ENCODE results near the gene RNF13.

The RNF13 gene

DNA sequence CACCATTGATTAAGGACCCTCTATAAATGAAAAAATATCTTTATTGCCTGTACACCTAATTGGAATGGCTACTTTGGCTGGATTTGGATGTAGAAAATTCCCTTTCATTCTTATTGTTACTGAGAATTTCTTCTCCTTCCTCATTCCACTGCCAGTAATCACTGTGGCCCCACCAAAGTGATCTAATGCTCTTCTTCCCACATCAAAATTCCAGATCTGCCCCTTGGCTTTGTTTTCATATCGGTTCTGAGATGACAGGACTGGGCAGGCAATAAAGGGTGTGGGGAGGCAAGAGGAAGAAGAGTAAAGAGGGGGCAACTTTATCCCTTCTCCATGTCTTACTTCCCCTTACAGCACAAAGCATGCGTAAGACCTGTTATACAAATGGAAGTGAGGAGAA, 22.7 kb upstream of the RNF13 start:
- H3K4me3 ChIP-seq (replicated peaks; ENCODE audit: insufficient read depth, low read length) = no peak overlapping the region
- no peaks in the 10 kb centered on the region for H3K27me3 ChIP-seq (ENCODE audit: insufficient read depth, poor library complexity, severe bottlenecking)
- no peak overlapping the region for H3K27ac ChIP-seq (replicated peaks)
- DNase-seq (ENCODE audit: low read depth in 1 of 2, low spot score in 1 of 2) = no peak
- TF ChIP-seq, protein P1, sequence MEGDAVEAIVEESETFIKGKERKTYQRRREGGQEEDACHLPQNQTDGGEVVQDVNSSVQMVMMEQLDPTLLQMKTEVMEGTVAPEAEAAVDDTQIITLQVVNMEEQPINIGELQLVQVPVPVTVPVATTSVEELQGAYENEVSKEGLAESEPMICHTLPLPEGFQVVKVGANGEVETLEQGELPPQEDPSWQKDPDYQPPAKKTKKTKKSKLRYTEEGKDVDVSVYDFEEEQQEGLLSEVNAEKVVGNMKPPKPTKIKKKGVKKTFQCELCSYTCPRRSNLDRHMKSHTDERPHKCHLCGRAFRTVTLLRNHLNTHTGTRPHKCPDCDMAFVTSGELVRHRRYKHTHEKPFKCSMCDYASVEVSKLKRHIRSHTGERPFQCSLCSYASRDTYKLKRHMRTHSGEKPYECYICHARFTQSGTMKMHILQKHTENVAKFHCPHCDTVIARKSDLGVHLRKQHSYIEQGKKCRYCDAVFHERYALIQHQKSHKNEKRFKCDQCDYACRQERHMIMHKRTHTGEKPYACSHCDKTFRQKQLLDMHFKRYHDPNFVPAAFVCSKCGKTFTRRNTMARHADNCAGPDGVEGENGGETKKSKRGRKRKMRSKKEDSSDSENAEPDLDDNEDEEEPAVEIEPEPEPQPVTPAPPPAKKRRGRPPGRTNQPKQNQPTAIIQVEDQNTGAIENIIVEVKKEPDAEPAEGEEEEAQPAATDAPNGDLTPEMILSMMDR (IDR thresholded peaks at IDR 0.05; ENCODE audit: insufficient read depth, low read length) = no peak
- TF ChIP-seq POLR2AphosphoS5 (IDR thresholded peaks at IDR 0.05; ENCODE audit: low read depth) = no peak
- no peak for TF ChIP-seq SPI1 (IDR thresholded peaks at IDR 0.05; ENCODE audit: borderline replicate concordance, low read depth)
- TF ChIP-seq, protein P2, sequence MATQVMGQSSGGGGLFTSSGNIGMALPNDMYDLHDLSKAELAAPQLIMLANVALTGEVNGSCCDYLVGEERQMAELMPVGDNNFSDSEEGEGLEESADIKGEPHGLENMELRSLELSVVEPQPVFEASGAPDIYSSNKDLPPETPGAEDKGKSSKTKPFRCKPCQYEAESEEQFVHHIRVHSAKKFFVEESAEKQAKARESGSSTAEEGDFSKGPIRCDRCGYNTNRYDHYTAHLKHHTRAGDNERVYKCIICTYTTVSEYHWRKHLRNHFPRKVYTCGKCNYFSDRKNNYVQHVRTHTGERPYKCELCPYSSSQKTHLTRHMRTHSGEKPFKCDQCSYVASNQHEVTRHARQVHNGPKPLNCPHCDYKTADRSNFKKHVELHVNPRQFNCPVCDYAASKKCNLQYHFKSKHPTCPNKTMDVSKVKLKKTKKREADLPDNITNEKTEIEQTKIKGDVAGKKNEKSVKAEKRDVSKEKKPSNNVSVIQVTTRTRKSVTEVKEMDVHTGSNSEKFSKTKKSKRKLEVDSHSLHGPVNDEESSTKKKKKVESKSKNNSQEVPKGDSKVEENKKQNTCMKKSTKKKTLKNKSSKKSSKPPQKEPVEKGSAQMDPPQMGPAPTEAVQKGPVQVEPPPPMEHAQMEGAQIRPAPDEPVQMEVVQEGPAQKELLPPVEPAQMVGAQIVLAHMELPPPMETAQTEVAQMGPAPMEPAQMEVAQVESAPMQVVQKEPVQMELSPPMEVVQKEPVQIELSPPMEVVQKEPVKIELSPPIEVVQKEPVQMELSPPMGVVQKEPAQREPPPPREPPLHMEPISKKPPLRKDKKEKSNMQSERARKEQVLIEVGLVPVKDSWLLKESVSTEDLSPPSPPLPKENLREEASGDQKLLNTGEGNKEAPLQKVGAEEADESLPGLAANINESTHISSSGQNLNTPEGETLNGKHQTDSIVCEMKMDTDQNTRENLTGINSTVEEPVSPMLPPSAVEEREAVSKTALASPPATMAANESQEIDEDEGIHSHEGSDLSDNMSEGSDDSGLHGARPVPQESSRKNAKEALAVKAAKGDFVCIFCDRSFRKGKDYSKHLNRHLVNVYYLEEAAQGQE (IDR thresholded peaks at IDR 0.05; ENCODE audit: insufficient replicate concordance, low read depth) = no peak

- Histone ChIP-seq H3K27ac (replicated peaks) (no peak overlapping the region), H3K27me3 (ENCODE audit: insufficient read depth, poor library complexity, severe bottlenecking) (no peaks in the 10 kb centered on the region), H3K4me3 (replicated peaks; ENCODE audit: insufficient read depth, low read length) (no peak overlapping the region)
- TF ChIP-seq POLR2AphosphoS5 (IDR thresholded peaks at IDR 0.05; ENCODE audit: low read depth) (no peak), GABPA (IDR thresholded peaks at IDR 0.05; ENCODE audit: low read depth) (no peak), SPI1 (IDR thresholded peaks at IDR 0.05; ENCODE audit: borderline replicate concordance, low read depth) (no peak)
- TF ChIP-seq, protein P2 (IDR thresholded peaks at IDR 0.05; ENCODE audit: insufficient replicate concordance, low read depth) = no peak
- TF ChIP-seq, protein P1 (IDR thresholded peaks at IDR 0.05; ENCODE audit: insufficient read depth, low read length) = no peak
- no peak for DNase-seq (ENCODE audit: low read depth in 1 of 2, low spot score in 1 of 2)
These were observed 22.3 kb upstream of the RNF13 start for GRCh38 chr3:149790698-149791097.

- Histone ChIP-seq H3K27ac (replicated peaks) (no peak within 1 kb of the TSS), H3K4me3 (replicated peaks; ENCODE audit: insufficient read depth, low read length) (no peak within 1 kb of the TSS), H3K27me3 (ENCODE audit: insufficient read depth, poor library complexity, severe bottlenecking) (no peaks in the 10 kb centered on the region)
- DNase-seq (ENCODE audit: low read depth in 1 of 2, low spot score in 1 of 2) = no peak
- TF ChIP-seq GABPA (IDR thresholded peaks at IDR 0.05; ENCODE audit: low read depth) (no peak), SPI1 (IDR thresholded peaks at IDR 0.05; ENCODE audit: borderline replicate concordance, low read depth) (no peak), POLR2AphosphoS5 (IDR thresholded peaks at IDR 0.05; ENCODE audit: low read depth) (no peak)
- TF ChIP-seq, protein P2 (IDR thresholded peaks at IDR 0.05; ENCODE audit: insufficient replicate concordance, low read depth) = no peak
- TF ChIP-seq, protein P1 (IDR thresholded peaks at IDR 0.05; ENCODE audit: insufficient read depth, low read length) = no peak
These were observed 20.4 kb upstream of the RNF13 start, which contains the start of gene ANKUB1 for GRCh38 chr3:149792452-149793270. Gene ANKUB1 (minus strand): TSS chr3:149792554. CDS start chr3:149792366, 188 bp downstream.

Measured in HL-60 (cell line).